ENCODE data around the gene DYDC2. TPM values are rescaled to one million over a fixed set of nuclear protein-coding genes. Genes with fewer than 3 reads are reported as not detected.

Gene DYDC2
- total RNA-seq, 2 donors from 2014 or later: not detected

- H3K4me3 ChIP-seq: no peak overlapping the region
- H3K9me3 ChIP-seq: no peaks in the 10 kb centered on the region
- no peaks in the 10 kb centered on the region for H3K27me3 ChIP-seq
- DNase-seq (ENCODE audit: low spot score): no peak
- H3K4me1 ChIP-seq: no peaks in the 10 kb centered on the region
- no peaks in the 10 kb centered on the region for H3K36me3 ChIP-seq
- no peak overlapping the region for H3K27ac ChIP-seq
- no peak for TF ChIP-seq CTCF (IDR thresholded peaks at IDR 0.05)
These were observed 34.2 kb downstream of the DYDC2 start for GRCh38 chr10:80390740-80391139.

GRCh38 chr10:80392250-80392649 lies 35.7 kb downstream of the DYDC2 start:
- no peak overlapping the region for H3K27ac ChIP-seq
- no peaks in the 10 kb centered on the region for H3K4me1 ChIP-seq
- no peaks in the 10 kb centered on the region for H3K36me3 ChIP-seq
- H3K4me3 ChIP-seq: no peak overlapping the region
- no peaks in the 10 kb centered on the region for H3K27me3 ChIP-seq
- no peak for TF ChIP-seq CTCF (IDR thresholded peaks at IDR 0.05)
- no peak for DNase-seq (ENCODE audit: low spot score)
- no peaks in the 10 kb centered on the region for H3K9me3 ChIP-seq

- H3K27ac ChIP-seq: no peak overlapping the region
- H3K36me3 ChIP-seq: no peaks in the 10 kb centered on the region
- DNase-seq (ENCODE audit: low spot score): no peak
- no peaks in the 10 kb centered on the region for H3K27me3 ChIP-seq
- no peaks in the 10 kb centered on the region for H3K9me3 ChIP-seq
- TF ChIP-seq CTCF (IDR thresholded peaks at IDR 0.05): no peak
- no peak overlapping the region for H3K4me3 ChIP-seq
- H3K4me1 ChIP-seq: no peaks in the 10 kb centered on the region
These were observed 37.9 kb downstream of the DYDC2 start for GRCh38 chr10:80394358-80394916.

GRCh38 chr10:80397014-80397413 lies 40.4 kb downstream of the DYDC2 start:
- H3K36me3 ChIP-seq: no peaks in the 10 kb centered on the region
- H3K9me3 ChIP-seq: no peaks in the 10 kb centered on the region
- no peak overlapping the region for H3K27ac ChIP-seq
- H3K4me1 ChIP-seq: no peaks in the 10 kb centered on the region
- no peak overlapping the region for H3K4me3 ChIP-seq
- H3K27me3 ChIP-seq: no peaks in the 10 kb centered on the region
- no peak for DNase-seq (ENCODE audit: low spot score)
- TF ChIP-seq CTCF (IDR thresholded peaks at IDR 0.05): no peak

- Histone ChIP-seq H3K27ac (no peak overlapping the region), H3K9me3 (no peaks in the 10 kb centered on the region), H3K36me3 (no peaks in the 10 kb centered on the region), H3K4me1 (no peaks in the 10 kb centered on the region), H3K4me3 (no peak overlapping the region), H3K27me3 (no peaks in the 10 kb centered on the region)
- DNase-seq (ENCODE audit: low spot score): no peak
- TF ChIP-seq CTCF (IDR thresholded peaks at IDR 0.05): no peak
These were observed 43.7 kb downstream of the DYDC2 start for GRCh38 chr10:80400136-80400804.

- DNase-seq (ENCODE audit: low spot score): no peak
- H3K4me1 ChIP-seq: peaks cover 0 to 21% of the 10 kb centered on the region in 2 donors
- no peak overlapping the region for H3K27ac ChIP-seq
- H3K4me3 ChIP-seq: no peak overlapping the region
- no peaks in the 10 kb centered on the region for H3K36me3 ChIP-seq
- no peak for TF ChIP-seq CTCF (IDR thresholded peaks at IDR 0.05)
- no peaks in the 10 kb centered on the region for H3K27me3 ChIP-seq
- H3K9me3 ChIP-seq: no peaks in the 10 kb centered on the region
These were observed 48.5 kb downstream of the DYDC2 start for GRCh38 chr10:80405035-80405434.

Data from right atrium auricular region (tissue), 2 donors.